Activated CD4-positive, alpha-beta T cell treated with anti-CD3 and anti-CD28 coated beads for 1 hour (primary cell): ENCODE data around the gene PRRX2.

Experiments
- DNase-seq: peaks from one replicate; pipeline ENCODE4 v3.0.0-alpha.2; 2020

PRRX2 gene

DNA sequence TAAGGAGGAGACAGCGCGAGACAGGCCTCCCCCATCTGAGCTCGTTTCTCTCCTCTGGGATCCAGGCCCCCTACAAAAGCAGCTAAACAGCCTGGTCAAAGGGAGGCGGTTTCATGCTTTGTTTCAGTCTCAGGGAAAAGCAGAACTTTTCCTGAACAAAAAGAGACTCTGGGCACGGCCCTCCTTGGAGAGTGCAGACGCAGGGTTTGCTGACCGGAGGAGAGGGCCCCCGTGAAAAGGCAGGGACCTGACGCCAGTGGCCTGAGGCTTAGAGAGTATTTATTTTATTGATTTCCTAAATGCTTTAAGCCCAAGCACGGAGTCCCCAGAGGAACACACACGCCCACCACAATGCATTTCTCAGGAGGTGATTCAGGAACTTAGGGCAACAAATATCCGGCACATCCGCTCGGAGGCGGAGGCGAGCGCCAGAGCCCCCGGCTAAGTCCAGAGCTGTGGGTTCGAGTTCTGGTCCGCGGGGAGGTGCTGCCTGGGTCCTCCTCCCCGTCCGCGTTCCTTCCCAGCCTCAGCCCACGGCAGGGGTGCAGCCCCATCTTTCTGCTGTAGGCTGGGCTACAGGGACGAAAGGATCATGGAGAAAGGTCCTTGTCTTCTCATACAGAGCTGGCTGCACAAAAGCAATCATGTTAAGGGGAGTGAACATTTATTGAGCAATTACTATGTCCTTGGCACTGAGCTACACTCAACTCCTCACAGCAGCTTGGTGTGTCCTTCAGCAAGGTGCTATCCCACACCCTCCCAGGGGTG is 47.4 kb downstream of the PRRX2 start:
- DNase-seq: no peak

DNA sequence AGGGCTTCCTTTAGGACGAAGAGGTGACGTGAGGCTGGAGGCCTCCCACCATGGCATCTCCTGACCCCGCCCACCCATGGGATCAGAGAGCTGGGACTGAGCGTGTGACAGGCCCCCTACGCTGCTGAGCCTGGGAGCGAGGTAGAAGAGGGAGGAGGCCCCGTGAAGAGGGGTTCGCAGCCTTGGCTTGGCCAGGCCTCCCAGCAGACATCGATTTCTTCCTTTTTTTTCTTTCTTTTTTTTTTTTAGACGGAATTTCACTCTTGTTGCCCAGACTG is 47.9 kb downstream of the PRRX2 start:
- no peak for DNase-seq

DNA sequence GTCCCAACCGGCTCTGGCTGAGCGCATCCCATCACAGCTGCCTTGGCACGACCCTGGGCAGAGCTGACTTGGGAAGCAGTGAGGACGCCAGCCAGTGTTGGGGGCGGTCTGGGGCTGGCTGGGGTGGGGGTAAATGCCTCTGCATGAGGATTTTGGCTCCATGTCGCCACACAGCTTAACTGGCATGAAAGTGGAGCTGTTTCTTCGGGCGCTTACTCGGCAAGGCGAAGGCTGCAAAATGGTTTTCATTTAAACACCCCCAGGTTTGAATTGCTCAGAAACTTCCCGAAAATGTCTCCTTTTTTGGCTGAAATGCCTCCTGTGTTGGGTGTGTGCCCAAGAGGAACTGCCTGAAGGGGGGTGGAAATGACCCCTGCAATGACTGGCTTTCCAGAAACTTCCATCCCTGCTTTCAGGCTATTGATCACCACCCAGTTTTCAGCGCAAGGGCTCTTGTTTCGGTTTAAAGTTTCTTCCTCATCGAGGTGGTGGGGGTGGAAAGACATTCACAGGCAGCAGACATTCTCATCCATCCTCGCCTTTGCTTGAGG is 49.1 kb downstream of the PRRX2 start:
- DNase-seq: no peak

DNA sequence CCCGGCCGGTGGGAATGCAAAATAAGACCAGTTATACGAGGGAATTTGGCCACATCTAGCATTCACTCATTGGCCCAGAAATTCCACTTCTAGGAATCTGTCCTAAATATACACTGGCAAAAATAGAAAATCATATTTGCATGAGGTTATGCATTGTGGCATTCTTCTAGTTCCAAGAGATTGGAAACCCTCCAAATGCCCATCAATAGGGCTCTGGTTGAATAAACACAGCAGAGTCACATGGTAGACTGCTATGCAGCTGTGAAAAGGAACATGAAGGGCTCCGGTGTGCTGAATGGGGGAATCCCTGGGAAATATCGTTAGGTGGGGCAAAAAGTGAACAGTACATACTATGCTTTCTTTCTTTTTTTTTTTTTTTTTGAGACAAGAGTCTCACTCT is 50.6 kb downstream of the PRRX2 start:
- DNase-seq: no peak

- DNase-seq: no peak
Measured at GRCh38 chr9:129717991-129718390, 52.5 kb downstream of the PRRX2 start.

GRCh38 chr9:129718647-129719046 is 53.2 kb downstream of the PRRX2 start:
- no peak for DNase-seq

- DNase-seq: no peak
Measured at GRCh38 chr9:129719135-129719534, 53.7 kb downstream of the PRRX2 start.

- no peak for DNase-seq
Measured at GRCh38 chr9:129720181-129720864, 54.9 kb downstream of the PRRX2 start.

DNA sequence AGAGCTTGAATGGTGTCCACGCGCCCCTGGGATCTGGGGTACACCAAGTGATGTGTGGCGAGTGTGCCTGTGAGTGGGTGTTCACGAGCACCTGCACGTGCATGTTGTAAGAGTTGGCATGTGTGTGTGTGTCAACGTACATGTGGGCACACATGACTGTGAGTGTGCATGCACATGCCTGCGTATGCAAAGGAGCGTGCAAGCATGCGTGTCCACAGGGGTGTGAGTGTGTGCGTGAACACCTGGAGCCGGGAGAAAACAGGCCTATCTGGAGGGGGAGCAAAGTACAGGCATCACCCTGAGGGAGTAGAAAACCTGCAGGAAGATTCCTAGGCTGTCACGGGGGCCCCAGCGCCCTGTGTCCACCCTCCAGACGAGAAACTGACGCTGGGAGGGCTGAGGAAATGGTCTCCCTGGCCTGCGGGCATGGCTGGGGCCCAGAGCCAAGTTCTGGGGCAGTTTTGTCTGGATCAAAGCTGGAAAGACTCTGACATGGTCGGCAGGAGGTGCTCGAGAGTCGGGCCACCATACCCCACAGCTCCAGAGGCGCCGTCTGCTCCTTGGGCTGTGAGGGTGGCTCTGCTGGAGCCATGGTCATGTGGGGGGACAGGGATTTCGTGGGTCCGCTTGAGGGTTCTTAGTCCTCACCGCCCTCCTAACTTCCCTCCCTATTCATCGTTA is 55.6 kb downstream of the PRRX2 start:
- no peak for DNase-seq

- no peak for DNase-seq
Measured at GRCh38 chr9:129722913-129723312, 57.5 kb downstream of the PRRX2 start.

- DNase-seq: no peak
Measured at GRCh38 chr9:129724456-129725190, 59.2 kb downstream of the PRRX2 start.

DNA sequence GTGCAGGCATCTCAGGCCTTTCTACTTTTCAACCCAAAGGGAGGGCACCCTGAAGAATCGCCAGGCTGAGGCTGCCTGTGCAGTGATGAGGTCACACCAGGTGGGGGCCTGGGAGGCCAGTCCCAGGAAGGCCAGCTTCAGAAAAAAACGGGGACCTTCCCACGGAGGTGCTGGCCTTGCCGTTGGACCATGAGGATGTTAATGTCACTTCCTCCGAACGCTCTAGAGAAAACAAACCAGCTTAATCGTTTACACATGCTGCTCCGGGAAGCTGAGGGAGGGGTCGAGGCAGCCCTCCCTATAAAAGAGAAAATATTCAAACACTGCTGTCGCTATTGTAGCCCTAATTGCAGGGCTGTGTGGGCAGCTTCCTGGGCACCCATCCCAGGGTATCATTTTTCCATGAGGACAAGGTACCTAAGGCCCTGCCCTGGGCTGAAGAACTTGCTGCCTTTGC is 60.4 kb downstream of the PRRX2 start:
- DNase-seq: no peak

DNA sequence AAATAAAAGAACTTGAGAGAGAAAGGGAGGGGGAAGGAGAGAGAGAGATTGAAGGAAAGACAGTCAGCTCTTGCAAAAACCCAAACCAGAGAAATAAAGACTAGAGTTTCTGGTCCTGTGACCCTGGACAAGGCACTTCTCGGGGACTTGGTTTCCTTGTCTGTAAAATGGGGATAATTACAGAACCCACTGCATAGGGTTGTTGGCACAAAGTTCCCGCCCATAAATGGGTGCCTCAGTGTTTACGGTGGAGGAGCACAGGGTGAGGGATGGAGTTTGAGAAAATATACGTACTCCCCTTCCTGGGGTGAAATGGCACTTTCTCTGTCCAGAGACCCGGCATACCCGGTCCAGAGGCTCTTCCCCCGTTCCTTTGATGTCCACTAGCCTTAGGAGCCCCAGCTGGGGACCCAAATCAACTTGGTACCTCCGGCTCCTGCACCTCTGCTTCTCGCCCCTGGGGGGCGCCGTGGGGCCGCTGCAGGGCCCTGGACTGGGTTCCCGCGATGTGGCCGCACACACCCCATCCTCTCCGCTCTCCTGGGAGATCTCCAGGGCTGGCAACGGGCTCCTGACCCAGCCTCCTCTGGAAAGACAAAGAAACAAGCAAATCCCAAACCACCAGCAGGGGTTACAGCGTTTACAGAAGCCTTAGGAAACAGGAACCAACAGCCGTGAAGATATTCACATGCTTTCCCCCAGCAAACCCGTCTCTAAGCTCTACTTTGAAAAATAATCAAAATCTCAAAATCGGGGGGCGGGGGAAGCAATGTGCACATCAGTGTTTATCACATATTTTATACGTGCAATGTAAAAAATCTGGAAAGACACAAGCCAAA is 61.1 kb downstream of the PRRX2 start:
- peak; percentile 40 for DNase-seq

GRCh38 chr9:129728744-129729143 is 63.3 kb downstream of the PRRX2 start:
- no peak for DNase-seq

- DNase-seq: no peak
Measured at GRCh38 chr9:129731477-129732085, 66.1 kb downstream of the PRRX2 start.

DNA sequence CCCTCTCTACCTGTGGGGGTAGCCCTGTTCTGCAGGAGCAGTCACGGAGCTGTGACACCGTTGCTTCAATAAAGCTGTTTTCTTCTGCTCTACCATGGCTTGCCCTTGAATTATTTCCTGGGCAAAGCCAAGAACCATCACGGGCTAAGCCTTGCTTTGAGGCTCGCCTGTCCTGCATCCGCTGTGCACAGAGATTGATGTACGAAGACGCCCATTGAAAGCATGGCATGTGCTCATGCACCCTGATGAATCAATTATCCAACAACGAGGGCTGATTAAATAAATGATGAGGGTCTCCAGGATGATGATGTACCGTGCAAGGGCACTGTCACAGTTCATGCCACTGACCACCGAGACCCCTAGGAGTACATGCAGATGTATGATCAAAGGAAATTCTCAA is 66.7 kb downstream of the PRRX2 start:
- DNase-seq: no peak

DNA sequence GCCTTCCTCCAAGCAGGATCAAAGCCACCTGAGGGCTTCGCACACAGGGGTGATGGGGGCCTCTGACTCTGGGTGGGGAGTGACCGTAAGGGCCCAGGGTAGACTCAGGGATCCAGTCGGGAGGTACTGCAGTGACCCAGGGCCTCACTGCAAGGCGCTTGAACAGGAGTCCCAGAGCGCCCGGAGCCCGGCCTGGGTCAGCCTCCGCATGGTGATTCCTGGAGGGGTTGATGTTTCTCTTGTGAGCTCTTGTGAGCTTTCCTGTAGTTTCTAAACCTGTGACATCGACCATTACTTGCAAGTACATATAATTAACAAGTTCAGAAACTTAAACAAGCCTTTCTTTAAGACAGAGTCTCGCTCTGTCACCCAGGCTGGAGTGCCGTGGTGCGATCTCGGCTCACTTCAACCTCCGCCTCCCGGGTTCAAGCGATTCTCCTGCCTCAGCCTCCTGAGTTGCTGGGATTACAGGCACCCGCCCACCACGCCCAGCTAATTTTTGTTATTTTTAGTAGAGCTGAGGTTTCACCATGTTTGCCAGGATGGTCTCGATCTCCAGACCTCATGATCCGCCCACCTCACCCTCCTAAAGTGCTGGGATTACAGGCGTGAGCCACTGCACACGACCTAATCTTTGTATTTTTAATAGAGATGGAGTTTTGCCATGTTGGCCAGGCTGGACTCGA is 67.6 kb downstream of the PRRX2 start:
- DNase-seq: no peak

- DNase-seq: no peak
Measured at GRCh38 chr9:129733632-129733953, 68.1 kb downstream of the PRRX2 start.

GRCh38 chr9:129735546-129735945 is 70.1 kb downstream of the PRRX2 start:
- no peak for DNase-seq

- DNase-seq: no peak
Measured at GRCh38 chr9:129736334-129736733, 70.9 kb downstream of the PRRX2 start.
